ENCODE results near the gene GALNT17.
"Not testable (repeated sequence)": the region's sequence is repeated elsewhere in the genome, so short reads cannot be mapped to it uniquely, and the experiment has no call there.

Gene GALNT17

DNA sequence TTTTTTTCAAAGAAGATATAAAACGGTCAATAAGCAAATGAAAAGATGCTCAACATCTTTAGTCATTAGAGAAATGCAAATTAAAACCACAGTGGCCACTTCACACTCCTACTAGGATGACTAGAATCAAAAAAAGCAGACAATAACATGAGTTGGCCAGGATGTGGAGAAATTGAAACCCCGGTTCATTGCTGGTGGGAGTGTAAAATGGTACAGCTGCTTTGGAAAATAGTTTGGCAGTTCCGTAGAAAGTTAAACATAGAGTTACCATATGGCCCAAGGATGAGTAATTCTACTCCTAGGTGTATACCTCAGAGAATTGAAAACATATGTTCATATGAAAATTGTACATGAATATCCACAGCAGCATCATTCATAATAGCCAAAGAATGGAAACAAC, 573.3 kb downstream of the GALNT17 start:
- no peak for DNase-seq

DNA sequence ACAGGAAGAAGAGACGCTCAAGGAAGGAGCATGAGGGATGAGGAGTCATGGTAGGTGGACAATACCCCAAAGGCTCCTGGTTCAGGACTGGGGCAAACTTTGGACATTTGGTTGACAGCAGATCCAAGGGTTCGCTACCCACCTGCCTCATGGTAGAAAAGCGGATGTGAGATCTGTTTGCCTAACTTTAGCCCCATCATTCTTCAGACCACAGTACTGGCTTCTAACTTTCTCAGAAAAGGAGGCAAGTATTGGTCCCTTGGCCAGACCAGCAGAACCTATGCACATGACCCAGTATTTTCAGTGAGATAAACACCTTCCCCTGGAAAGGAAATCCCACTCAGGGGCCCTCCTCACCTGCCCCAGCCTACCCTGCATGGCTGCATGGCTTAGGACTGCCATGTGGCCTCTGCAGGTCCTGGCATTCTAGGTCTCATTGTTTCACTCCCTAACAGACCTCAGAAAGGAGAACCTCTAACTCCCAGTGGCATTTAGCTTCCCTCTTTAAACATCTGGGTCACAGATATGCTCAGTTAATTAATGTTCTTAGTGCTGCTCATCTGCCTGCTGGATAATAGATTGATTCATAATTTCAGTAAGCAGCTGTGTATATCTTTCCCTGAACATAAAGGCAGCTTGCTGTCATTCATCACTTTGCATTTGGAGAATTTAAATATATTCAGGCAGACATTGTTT, 574.1 kb downstream of the GALNT17 start:
- no peak for DNase-seq

DNA sequence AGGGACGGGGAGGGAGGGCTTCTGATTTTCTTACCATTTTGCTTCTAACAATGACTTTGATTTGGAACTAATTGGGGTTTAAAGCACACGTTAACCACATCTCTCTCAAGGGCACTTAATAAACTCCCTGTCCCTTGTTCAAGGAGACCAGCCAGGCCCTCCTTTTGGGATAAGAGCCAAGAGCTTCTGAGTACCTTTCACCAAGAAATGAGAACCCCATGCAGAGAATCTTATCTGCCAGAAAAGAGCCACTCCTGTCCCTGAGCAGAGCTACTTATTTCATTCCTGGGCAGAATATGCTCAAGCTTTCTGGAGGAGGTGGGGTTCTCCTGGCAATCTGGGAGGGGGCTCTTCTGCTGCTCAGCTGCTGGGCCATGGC, 574.6 kb downstream of the GALNT17 start:
- DNase-seq: no peak

DNA sequence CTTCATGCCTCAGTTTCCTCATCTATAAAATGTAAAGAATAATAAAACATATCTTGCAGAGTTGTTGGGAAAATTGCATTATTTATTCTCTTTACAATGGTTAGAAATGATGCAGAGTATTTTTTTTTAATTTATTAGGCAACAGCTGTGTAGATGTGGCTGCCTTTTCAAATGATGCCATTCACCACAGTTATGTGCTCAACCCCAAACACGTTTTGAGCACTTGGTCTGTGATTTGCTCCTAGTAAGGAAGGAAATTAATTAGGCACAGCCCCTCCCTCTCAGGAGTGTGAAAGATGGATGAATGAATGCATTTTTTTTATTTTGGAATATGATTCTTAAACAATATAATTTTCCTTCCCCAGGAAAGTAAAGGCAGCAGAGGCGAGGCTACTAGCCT, 575.1 kb downstream of the GALNT17 start:
- DNase-seq: no peak

DNA sequence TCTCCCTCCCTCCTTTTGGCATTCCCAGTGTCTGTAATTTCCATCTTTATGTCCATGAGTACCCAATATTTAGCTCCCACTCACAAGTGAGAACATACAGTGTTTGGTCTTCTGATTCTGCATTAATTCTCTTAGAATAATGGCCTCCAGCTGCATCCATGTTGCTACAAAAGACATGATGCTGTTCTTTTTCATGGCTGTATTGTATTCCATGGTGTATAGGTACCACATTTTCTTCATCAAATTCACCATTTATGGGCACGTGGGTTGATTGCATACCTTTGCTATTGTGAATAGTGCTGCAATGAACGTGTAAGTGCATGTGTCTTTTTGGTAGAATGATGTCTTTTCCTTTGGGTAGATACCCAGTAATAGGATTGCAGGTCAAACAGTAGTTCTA, 576.8 kb downstream of the GALNT17 start:
- DNase-seq: no peak

DNA sequence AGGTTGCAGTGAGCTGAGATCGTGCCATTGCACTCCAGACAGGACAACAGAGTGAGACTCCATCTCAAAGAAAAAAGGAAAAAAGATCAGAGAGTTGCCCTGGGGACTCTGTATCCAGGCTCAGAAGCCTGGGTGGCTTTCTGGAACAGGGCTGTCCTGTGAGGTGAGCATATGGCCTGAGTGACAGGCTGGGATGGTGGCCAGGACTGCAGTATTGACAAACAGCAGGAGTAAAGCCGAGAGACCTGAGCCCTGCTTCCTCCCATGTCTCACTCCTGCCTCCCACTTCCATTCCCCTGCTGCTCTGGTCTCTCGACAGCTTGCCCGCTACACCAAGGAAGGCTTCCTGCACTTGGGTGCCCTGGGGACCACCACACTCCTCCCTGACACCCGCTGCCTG, 578.5 kb downstream of the GALNT17 start:
- no peak for DNase-seq

DNA sequence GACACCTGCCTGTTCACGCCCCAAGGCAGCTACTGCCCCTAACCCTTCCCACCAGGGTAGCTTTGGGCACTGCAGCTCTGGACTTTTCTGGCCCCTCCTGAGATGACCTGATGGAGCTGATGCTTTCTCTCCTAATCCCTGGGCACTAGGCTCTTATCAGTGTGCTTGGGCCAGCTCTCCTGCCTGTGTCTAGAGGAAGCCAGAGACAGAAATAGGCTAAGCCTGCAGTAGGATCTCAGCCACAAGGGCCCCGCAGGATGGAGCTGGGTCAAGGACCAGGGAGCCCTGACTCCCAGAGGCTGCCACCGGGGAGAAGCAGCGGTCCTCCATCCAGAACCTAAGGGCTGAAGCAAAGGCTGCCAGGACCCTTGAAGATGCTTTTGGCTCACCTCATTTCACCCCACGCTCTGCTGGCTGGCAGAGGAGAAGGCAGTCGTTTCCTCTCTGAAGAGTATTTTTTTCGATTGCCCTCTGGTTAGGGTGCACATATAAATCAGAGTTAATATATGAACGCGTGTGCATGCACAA, 580.8 kb downstream of the GALNT17 start:
- no peak for DNase-seq

DNA sequence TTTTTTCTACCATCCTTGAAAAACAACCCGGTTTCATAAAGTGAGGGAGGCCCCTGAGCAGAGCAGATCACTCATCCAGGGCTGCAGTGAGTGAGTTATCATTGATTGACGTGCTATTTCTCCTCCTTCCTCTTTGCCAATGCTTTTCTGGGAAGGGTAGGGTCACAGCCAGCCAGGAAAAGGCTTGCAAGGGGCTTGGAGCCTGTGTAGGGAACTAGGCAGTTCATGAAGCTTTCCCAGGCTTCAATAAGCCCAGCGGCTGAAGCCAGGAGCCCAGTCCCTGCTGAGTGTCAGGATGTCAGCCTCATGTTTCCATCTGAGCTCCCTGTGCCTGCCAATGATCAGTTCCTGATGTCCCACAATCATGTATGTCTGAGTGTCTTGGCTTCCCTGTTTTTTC, 584.7 kb downstream of the GALNT17 start:
- DNase-seq: no peak

DNA sequence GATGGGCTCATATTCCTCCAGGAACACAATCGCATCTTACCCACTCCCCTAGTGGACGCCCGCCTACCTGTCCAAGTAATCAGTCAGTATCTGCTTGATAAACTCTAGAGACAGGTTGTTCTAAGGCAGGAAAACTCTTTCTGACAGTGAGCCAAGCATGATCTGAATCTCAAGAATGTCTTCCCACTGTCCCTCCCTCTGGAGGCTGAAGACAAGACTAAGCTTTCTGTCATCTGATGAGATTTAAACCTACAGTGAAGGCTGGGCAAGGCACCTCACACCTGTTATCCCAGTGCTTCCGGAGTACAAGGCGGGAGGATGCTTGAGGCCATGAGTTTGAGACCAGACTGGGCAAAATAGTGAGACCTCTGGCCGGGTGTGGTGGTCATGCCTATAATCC, 586.6 kb downstream of the GALNT17 start:
- no peak for DNase-seq

DNA sequence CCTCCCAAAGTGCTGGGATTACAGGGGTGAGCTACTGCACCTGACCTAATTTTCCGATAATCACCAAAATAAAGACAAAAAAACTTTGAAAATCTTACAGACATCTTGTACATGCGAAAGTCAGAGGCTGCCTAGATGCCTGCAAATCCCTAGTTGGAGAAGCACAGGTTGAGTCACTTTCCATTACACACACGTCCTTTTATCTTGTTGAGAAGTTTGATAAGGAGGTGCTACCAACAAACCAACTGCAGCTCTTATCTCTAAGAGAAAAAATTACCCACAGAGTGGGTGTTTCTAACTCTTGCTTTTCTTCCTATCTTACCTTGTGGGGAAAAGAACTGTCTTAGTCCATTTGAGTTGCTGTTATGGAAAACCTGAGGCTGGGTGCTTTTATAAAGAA, 589.8 kb downstream of the GALNT17 start:
- DNase-seq: no peak

DNA sequence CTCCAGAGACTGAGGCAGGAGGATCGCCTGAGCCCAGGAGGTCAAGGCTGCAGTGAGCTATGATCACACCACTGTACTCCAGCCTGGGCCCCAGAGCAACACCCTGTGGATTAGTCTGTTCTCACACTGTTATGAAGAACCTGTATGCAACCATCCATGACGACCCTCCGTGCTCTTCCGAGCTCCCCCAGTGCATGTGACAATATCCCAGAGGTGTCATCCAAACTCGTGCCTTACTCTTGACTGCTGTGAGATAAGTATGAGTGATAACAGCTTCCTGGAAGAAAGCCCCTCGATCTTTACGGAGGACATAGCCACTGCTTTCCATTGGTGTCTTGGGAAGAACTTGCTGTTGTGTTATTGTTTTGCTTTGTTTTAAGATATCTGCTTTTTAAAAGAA, 591.9 kb downstream of the GALNT17 start:
- DNase-seq: no peak

DNA sequence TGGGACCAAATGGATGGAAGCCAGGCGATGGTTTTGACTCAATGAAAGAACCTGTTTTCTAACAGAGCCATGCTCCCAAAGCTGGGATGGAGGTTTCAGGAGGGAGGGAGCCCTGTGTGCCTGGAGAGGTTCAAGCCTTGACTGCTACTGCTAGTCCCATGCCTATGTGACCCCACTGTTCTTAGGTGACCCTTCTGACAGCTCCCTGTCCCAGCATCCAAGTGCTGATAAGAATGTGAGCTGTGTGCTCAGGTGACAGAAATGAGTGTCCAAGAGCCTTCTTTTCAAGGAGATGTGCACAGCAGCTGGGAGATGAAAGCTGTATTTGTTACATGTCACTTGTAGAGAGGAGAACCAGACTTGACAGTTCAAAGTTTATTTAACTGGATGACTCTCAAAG, 595.4 kb downstream of the GALNT17 start:
- no peak for DNase-seq

DNA sequence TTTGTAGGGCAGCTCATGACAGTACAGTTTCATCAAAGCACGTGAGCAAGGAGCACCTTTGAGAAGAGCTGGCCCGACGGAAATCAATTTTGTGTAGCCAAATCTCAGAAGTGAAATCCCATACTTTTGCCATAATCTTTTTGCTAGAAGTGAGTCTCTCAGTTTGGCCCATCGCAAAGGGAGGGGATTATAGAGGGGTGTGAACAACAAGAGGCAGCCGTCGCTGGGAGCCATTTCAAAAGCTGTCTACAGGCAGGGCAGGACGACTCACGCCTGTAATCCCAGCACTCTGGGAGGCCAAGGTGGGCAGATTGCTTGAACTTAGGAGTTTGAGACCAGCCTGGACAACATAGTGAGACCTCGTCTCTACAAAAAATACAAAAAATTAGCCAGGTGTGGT, 599.8 kb downstream of the GALNT17 start:
- DNase-seq: no peak

DNA sequence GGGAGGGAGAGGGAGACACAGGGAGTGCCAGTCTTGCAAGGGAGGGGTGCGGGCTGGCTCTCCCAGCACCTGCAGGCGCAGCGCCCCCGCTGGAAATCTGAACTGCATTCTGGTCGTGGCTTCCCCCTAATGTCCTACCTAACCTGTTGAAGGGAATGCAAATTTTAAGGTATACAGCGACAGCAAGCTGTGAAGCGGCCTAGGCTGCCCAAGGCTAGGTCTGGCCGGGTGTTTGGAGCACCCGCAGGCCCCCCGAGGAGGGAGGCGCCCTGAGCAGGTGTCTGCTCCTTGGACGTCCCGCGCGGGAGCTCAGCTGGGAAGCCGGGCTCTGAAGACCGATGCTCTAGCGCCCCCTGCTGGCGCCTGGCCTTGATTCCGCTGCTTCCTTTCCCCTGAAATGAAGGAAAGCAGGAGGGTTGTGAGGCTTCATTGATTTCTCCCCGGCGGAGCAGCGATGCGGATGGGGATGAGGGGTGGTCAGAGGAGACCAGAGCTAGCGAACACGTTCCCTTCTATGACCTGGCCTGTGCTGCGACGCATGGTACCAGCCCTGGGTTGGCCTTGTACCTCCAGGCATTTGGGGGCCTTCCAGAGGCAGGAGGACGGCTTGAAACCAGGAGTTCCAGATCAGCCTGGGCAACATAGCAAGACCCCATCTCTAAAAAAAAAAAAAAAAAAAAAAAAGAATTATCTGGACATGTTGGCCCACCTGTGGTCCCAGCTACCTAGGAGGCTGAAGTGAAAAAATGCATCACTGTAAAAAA, 601.3 kb downstream of the GALNT17 start:
- DNase-seq: peak; percentile 85

DNA sequence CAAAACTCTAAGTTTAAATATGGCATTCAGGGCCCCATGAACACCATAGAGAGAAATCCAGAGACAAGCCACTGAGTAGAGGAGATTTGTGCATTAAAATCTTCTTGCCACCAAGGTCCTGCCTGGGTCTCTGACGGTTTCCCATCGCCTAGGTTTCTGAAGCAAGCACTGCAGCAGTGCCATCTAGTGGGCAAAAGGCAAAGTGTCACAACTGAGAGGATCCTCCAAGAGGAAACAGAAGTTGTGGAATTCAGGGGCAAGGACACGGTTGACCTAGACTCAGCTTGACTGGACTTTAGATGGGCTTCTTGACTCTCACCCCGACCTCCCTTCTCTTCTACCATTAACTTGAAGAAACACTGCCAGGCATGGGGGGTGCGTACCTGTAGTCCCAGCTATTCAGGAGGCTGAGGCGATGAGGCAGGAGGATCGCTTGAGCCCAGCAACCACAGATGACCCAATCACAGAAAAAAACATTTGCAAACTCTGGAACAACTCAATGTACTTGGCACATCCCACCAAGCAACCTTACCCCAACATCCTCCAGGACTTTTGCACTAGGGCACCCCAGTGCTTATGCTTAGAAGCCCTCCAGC, 604.1 kb downstream of the GALNT17 start:
- peak; percentile 86 for DNase-seq

DNA sequence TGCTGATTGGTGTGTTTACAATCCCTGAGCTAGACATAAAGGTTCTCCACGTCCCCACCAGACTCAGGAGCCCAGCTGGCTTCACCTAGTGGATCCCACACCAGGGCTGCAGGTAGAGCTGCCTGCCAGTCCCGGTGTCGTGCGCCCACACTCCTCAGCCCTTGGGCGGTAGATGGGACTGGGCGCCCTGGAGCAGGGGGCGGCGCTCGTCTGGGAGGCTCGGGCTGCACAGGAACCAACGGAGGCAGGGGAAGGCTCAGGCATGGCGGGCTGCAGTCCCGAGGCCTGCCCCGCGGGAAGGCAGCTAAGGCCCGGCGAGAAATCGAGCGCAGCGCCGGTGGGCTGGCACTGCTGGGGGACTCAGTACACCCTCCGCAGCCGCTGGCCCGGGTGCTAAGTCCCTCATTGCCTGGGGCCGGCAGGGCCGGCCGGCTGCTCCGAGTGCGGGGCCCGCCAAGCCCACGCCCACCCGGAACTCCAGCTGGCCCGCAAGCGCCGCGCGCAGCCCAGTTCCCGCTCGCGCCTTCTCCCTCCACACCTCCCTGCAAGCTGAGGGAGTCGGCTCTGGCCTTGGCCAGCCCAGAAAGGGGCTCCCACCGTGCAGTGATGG, 606.1 kb downstream of the GALNT17 start:
- DNase-seq: not testable (repeated sequence)

DNA sequence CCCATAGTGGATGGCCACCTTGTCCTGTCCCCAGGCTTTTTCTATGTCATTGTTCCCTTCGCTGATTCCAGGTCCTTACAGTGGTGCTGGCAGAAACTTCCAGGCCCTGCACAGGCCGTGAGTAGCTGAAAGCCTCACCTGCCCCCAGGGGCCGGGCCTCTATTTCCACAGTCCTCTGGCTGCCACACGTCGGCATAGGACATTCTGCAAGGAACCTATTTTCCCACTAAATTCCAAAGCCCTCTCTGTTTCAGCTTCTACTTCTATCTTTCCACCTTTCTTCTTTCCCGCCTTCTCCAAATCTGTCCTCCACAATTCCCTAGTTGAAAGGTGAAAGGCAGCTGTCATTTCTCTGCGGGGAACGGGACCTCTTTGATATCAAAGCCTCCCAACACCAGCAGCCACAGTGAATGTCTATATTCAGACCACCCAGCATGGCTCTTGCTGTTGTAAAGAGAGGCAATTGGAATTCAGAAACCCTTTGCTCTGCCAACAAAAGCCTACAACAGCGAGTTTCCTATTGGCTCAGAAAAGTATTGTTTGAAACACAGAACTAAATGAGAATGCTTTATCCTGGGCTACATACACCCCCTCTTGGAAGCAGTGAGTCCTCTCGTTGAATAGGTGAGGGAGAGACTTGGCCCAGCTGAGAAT, 607.7 kb downstream of the GALNT17 start:
- no peak for DNase-seq

DNA sequence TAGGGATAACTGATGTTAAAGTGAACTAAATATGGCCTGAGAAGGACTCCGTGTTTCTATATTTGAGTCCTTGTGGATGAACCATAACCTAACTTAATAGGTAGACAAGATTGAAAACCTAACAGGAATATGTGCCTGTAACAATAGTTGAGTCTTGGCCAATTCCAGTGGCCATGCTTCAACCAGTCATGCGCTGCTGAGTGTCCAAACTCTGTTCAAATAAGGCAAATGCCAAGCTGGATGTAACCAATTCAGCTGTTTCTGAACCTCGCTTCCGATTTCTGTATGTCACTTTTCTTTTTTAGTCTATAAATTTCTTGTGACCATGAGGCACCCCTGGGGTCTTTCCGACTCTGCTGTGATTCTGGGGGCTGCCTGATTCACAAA, 608.2 kb downstream of the GALNT17 start:
- DNase-seq: no peak

DNA sequence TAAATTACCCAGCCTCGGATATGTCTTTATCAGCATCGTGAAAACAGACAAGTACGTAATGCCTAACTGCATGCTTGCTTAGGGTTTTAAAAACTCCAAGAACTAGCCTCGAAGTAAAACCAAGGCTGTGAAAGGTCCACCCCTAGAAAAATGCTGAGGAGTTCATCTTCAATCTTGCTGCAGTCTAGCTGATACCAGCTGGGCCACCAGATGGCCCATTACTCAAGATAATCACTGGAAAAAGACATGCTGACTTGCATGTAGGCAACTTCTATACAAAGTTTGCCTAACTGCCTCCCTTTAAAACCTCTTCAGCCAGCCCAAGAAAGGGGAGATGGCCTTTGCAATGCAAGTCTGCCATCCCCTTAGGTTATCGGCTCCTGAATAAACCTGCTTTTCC, 614.1 kb downstream of the GALNT17 start:
- no peak for DNase-seq

DNA sequence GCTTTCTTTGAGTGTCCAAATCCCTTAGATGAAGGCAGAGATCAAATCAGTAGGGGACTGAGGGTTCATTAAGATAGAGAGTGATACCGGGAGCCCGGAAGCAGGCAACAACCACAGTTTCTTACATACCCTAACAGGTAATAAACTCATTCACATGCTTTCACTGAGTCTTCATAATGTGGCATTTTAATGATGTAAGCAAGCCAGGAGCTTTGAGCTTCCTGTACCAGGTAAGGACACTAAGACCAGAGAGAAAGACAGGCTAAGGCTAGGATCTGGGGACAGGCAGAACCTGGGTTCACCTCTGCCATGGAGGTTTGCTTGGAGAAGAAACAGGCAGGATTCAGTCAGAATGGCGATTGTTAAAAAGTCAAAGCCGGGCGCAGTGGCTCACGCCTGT, 618.3 kb downstream of the GALNT17 start:
- DNase-seq: no peak

DNA sequence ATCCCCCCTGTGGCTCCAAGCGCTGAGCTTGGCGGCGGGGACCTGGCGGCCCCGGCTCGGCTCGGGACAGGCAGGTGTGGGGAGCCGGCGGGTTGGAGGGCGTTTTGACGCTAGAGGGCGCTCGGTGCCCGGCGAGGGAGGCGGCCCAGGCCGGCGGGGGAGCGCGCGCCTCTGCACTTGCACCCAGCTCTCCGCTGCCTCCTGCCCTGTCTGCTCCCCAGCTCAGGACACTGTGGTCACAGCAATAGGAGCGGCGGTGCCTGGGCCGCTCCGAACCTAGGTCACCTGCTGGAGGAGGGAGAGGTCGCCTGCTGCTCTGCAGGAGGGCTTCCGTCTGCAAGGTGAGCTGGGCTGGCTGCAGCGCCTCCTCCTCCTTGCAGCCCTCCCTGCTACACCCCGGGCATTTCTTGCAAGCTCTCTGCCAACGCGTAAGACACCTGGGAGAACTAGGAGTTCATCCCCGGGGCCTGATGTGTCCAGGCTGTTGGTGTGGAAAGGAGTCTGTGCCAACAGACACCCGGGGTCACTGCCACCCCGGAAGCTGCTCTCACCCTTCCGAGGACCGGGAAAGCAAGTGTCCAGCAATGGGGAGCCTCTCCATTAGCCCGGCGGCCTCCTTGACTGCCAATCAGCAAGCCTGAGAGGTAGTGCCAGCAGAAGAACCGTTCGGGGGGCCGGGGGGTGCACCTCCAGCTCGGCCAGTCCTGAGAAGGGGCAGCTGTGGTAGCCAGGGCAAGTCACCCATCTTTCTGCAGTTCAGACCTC, 620.4 kb downstream of the GALNT17 start:
- DNase-seq: no peak

DNA sequence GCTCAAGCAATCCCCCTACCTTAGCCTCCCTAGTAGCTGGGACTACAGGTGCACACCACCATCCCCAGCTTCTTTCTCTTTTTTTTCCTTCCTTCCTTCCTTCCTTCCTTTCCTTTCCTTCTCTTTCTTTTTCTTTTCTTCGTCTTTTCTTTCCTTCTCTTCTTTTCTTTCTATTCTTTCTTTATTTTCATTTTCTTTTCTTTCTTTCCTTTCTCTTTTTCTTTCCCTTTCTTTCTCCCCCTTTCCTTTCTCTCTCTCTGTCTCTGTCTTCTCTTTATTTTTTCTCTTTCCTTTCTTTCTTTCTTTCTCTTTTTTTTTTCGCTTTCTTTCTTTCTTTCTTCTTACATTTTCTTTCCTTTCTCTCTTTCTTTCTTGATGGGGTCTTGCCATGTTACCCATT, 621.3 kb downstream of the GALNT17 start:
- DNase-seq: no peak

Data from OCI-M1 (cell line).